Neural cell (in vitro differentiated cells): ENCODE data around the gene PLA2G4E. TPM values are rescaled to one million over a fixed set of nuclear protein-coding genes. Genes with fewer than 3 reads are reported as not detected.

ENCODE experiments used
- H2AFZ ChIP-seq: fragments of 200-600, 300-800 bp; sonication (generic), shearing (Covaris generic); 2 replicates; pipeline ENCODE4 v1.6.0; 2014; ENCODE audit warnings: low read depth, mild to moderate bottlenecking, antibody characterized with exemption, low read length, moderate library complexity
- H3F3A ChIP-seq: fragments of 200-600 bp; shearing (Covaris generic); 2 replicates; pipeline ENCODE4 v1.6.1; 2016; ENCODE audit warnings: mild to moderate bottlenecking, moderate library complexity, mixed read lengths, antibody characterized with exemption, low read length; ENCODE audit not compliant: insufficient read depth, poor library complexity, severe bottlenecking
- H3K27ac ChIP-seq: fragments of 200-600, 300-800 bp; sonication (generic), shearing (Covaris generic); 2 replicates; pipeline ENCODE4 v1.5.1; 2014; ENCODE audit warnings: mild to moderate bottlenecking, low read length, moderate library complexity
- H3K27me3 ChIP-seq: fragments of 300-800, 200-600 bp; sonication (generic), shearing (Covaris generic); 2 replicates; pipeline ENCODE4 v1.6.0; 2014; ENCODE audit warnings: mild to moderate bottlenecking, low read depth, low read length, moderate library complexity; ENCODE audit not compliant: insufficient read depth
- H3K36me3 ChIP-seq: fragments of 300-800, 200-600 bp; sonication (generic), shearing (Covaris generic); 2 replicates; pipeline ENCODE4 v1.5.1; 2014; ENCODE audit warnings: mild to moderate bottlenecking, antibody characterized with exemption, low read length, moderate library complexity; ENCODE audit not compliant: insufficient read depth
- H3K4me2 ChIP-seq: fragments of 300-800, 200-600 bp; sonication (generic), shearing (Covaris generic); 2 replicates; pipeline ENCODE4 v1.6.0; 2014; ENCODE audit warnings: mild to moderate bottlenecking, low read length
- H3K4me3 ChIP-seq: fragments of 300-800, 200-600 bp; sonication (generic), shearing (Covaris generic); 2 replicates; pipeline ENCODE4 v1.5.1; 2014; ENCODE audit warnings: mild to moderate bottlenecking, low read length, moderate library complexity
- H3K79me2 ChIP-seq: fragments of 200-600 bp; shearing (Covaris generic); replicated peaks from 2 replicates; pipeline ENCODE4 v1.6.0; 2014; ENCODE audit warnings: mild to moderate bottlenecking, low read length, moderate library complexity; ENCODE audit not compliant: insufficient read depth
- H3K9ac ChIP-seq: fragments of 300-800, 200-600 bp; sonication (generic), shearing (Covaris generic); 2 replicates; pipeline ENCODE4 v1.6.1; 2016; ENCODE audit warnings: mild to moderate bottlenecking, low read length, mixed read lengths
- H3K9me2 ChIP-seq: fragments of 200-600 bp; shearing (Covaris generic); 2 replicates; pipeline ENCODE4 v1.6.1; 2016; ENCODE audit warnings: mild to moderate bottlenecking, low read length, mixed read lengths; ENCODE audit not compliant: insufficient read depth
- H3K9me3 ChIP-seq: fragments of 200-600, 300-800 bp; sonication (generic), shearing (Covaris generic); 2 replicates; pipeline ENCODE4 v1.6.1; 2016; ENCODE audit warnings: mild to moderate bottlenecking, mixed run types, low read length, moderate library complexity, mixed read lengths
- H4K20me1 ChIP-seq: fragments of 200-600 bp; shearing (Covaris generic); 2 replicates; pipeline ENCODE4 v1.6.1; 2016; ENCODE audit warnings: mild to moderate bottlenecking, mixed run types; ENCODE audit not compliant: insufficient read depth
- EP300 ChIP-seq: fragments of 450-650 bp; conservative IDR thresholded peaks from 2 replicates; pipeline ENCODE4 v1.6.1; 2014; ENCODE audit warnings: antibody characterized with exemption, mild to moderate bottlenecking, moderate library complexity; ENCODE audit not compliant: poor library complexity, severe bottlenecking
- EZH2 ChIP-seq: fragments of 200-600, 300-800 bp; shearing (Covaris generic), sonication (generic); IDR thresholded peaks from 2 replicates; pipeline ENCODE4 v1.6.1; 2014; ENCODE audit warnings: antibody characterized with exemption, low read length, borderline replicate concordance, mild to moderate bottlenecking; ENCODE audit not compliant: insufficient read depth, poor library complexity, severe bottlenecking
- MXI1 ChIP-seq: fragments of 450-650 bp; conservative IDR thresholded peaks from 2 replicates; pipeline ENCODE4 v1.6.1; 2014; ENCODE audit warnings: antibody characterized with exemption, mild to moderate bottlenecking; ENCODE audit not compliant: poor library complexity, severe bottlenecking
- POLR2AphosphoS5 ChIP-seq: IDR thresholded peaks from 2 replicates; pipeline ENCODE4 v1.6.1; 2012
- RAD21 ChIP-seq: fragments of 450-650 bp; conservative IDR thresholded peaks from 2 replicates; pipeline ENCODE4 v1.6.1; 2014; ENCODE audit warnings: antibody characterized with exemption, mild to moderate bottlenecking, moderate library complexity
- SMC3 ChIP-seq: fragments of 450-650 bp; conservative IDR thresholded peaks from 2 replicates; pipeline ENCODE4 v1.6.1; 2014; ENCODE audit warnings: antibody characterized with exemption, mild to moderate bottlenecking, moderate library complexity; ENCODE audit not compliant: poor library complexity
- TAF1 ChIP-seq: IDR thresholded peaks from 2 replicates; pipeline ENCODE4 v1.6.1; 2012; ENCODE audit warnings: low read depth
- polyA plus RNA-seq: library from polyadenylated mRNA; depleted of rRNA; stranded (reverse); fragments of >200 nt; gene quantifications from 2 replicates; pipeline ENCODE4 v1.2.3, GENCODE V29; 2014
- TF ChIP-seq, protein P1 (sequence below): fragments of 450-650 bp; IDR thresholded peaks from 2 replicates; pipeline ENCODE4 v1.5.1; 2014; ENCODE audit warnings: antibody characterized with exemption, mild to moderate bottlenecking, moderate library complexity; ENCODE audit not compliant: poor library complexity, severe bottlenecking
- TF ChIP-seq, protein P2 (sequence below): IDR thresholded peaks from 2 replicates; pipeline ENCODE4 v1.6.1; 2012; ENCODE audit warnings: borderline replicate concordance

The PLA2G4E gene
- polyA plus RNA-seq, 1 donor from 2014 or later = not detected

DNA sequence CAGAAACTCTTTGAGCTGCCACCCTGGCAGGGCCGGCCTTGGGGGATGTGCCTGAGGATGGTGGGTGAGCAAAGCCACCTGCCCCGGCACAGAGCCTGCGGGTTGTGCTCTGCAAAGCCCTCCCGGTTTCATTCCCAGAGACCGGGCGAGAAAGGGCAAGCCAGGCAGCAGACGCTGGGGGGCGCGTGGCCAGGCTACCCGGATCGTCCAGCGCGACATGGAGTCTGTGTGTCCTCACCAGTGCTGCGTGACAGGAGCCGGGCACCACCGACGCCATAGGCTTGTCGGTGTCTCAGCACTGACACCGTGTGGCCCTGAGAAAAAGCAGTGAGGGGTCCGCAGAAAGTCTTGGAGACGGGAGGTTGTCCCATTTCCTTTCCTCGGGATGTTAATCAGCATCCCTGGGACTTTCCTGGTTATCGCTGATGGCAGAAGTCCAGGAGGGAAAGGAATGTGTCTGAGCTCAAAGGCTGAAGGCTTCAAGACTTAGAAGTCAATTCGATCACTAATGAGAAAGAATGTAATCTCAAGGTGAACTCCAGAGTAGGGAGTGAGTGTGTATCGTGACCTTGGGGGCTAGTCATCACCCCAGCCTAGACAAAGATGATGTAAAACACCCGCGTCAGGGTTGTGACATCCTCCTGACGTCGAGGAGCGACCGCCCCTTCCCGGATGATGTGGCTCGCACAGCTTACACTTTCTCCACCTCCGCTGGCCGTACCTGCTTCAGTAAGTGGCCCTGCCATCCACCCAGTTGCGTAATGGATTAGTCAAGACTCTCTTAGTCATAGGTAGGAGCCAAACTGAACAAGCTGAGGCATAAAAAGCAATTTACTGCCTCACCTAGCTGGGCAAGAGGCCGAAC lies 36.3 kb upstream of the PLA2G4E start:
- H3K9me2 ChIP-seq = no peaks in the 10 kb centered on the region
- H3K4me3 ChIP-seq = peak overlapping the region; percentile 46
- no peak overlapping the region for H3K4me2 ChIP-seq
- peaks cover 4% of the 10 kb centered on the region for H3K27me3 ChIP-seq
- no peaks in the 10 kb centered on the region for H3K79me2 ChIP-seq
- H3K27ac ChIP-seq = no peak overlapping the region
- H3K9ac ChIP-seq = no peak overlapping the region
- no peaks in the 10 kb centered on the region for H3K36me3 ChIP-seq
- peak overlapping the region; percentile 1 for H2AFZ ChIP-seq
- peak; percentile 48 for TF ChIP-seq RAD21
- TF ChIP-seq EP300 = no peak
- peak; percentile 62 for TF ChIP-seq SMC3
- TF ChIP-seq, protein P1, sequence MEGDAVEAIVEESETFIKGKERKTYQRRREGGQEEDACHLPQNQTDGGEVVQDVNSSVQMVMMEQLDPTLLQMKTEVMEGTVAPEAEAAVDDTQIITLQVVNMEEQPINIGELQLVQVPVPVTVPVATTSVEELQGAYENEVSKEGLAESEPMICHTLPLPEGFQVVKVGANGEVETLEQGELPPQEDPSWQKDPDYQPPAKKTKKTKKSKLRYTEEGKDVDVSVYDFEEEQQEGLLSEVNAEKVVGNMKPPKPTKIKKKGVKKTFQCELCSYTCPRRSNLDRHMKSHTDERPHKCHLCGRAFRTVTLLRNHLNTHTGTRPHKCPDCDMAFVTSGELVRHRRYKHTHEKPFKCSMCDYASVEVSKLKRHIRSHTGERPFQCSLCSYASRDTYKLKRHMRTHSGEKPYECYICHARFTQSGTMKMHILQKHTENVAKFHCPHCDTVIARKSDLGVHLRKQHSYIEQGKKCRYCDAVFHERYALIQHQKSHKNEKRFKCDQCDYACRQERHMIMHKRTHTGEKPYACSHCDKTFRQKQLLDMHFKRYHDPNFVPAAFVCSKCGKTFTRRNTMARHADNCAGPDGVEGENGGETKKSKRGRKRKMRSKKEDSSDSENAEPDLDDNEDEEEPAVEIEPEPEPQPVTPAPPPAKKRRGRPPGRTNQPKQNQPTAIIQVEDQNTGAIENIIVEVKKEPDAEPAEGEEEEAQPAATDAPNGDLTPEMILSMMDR = peak; percentile 62
- H4K20me1 ChIP-seq = no peaks in the 10 kb centered on the region
- H3K9me3 ChIP-seq = no peaks in the 10 kb centered on the region
- H3F3A ChIP-seq = no peaks in the 10 kb centered on the region

DNA sequence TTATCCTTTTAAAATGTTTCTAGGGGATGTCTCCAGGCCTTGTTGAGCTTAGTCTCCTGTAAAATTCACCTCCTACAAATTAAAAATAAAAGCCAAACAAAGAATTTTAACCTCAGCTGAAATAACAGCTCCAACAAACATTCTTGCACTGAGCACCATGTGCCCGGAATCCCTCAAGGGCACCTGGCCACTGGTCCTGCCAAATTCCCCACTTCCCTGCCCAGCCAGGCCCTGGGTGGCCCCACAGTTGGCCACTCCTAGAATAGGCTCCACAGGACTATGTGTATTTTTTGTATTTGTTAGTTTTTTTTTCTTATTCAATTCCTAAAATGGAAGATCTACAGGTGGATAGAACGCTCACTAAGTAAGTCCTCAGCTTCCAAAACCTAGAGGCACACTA lies 33.1 kb upstream of the PLA2G4E start:
- TF ChIP-seq TAF1 (no peak), EZH2 (no peak), EP300 (no peak), POLR2AphosphoS5 (no peak), RAD21 (no peak), MXI1 (no peak), SMC3 (no peak)
- TF ChIP-seq, protein P2, sequence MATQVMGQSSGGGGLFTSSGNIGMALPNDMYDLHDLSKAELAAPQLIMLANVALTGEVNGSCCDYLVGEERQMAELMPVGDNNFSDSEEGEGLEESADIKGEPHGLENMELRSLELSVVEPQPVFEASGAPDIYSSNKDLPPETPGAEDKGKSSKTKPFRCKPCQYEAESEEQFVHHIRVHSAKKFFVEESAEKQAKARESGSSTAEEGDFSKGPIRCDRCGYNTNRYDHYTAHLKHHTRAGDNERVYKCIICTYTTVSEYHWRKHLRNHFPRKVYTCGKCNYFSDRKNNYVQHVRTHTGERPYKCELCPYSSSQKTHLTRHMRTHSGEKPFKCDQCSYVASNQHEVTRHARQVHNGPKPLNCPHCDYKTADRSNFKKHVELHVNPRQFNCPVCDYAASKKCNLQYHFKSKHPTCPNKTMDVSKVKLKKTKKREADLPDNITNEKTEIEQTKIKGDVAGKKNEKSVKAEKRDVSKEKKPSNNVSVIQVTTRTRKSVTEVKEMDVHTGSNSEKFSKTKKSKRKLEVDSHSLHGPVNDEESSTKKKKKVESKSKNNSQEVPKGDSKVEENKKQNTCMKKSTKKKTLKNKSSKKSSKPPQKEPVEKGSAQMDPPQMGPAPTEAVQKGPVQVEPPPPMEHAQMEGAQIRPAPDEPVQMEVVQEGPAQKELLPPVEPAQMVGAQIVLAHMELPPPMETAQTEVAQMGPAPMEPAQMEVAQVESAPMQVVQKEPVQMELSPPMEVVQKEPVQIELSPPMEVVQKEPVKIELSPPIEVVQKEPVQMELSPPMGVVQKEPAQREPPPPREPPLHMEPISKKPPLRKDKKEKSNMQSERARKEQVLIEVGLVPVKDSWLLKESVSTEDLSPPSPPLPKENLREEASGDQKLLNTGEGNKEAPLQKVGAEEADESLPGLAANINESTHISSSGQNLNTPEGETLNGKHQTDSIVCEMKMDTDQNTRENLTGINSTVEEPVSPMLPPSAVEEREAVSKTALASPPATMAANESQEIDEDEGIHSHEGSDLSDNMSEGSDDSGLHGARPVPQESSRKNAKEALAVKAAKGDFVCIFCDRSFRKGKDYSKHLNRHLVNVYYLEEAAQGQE = no peak
- TF ChIP-seq, protein P1 = no peak
- Histone ChIP-seq H3K4me3 (no peak overlapping the region), H3K27ac (no peak overlapping the region), H3F3A (no peaks in the 10 kb centered on the region), H3K4me2 (no peak overlapping the region), H3K9me3 (no peaks in the 10 kb centered on the region), H3K9ac (no peak overlapping the region), H3K36me3 (no peaks in the 10 kb centered on the region), H4K20me1 (no peaks in the 10 kb centered on the region), H3K27me3 (peaks cover 4% of the 10 kb centered on the region), H2AFZ (no peak overlapping the region), H3K79me2 (no peaks in the 10 kb centered on the region), H3K9me2 (no peaks in the 10 kb centered on the region)
